Ovary (tissue), 9 donors: ENCODE data around the gene DOK3. TPM values are rescaled to one million over a fixed set of nuclear protein-coding genes. Genes with fewer than 3 reads are reported as not detected.

Experiments
- DNase-seq, 5 donors: peaks; one replicate each; pipeline ENCODE4 v3.0.0-alpha.2; 2019 to 2020
- H3K27ac ChIP-seq, 2 donors: fragments of 200-600 bp; one replicate each; pipeline versions ENCODE4 v1.5.1 to v1.8.0; 2019 to 2022
- H3K27me3 ChIP-seq: fragments of 200-600 bp; one replicate; pipeline ENCODE4 v1.8.0; 2022
- H3K36me3 ChIP-seq: fragments of 200-600 bp; sonication (generic); one replicate; pipeline ENCODE4 v1.5.1; 2019
- H3K4me1 ChIP-seq: one replicate; pipeline ENCODE4 v1.8.1; 2013; ENCODE audit warnings: mild to moderate bottlenecking, moderate library complexity; ENCODE audit not compliant: insufficient read depth
- H3K4me3 ChIP-seq: fragments of 200-600 bp; sonication (generic); one replicate; pipeline ENCODE4 v1.5.1; 2017
- H3K9me3 ChIP-seq, 2 donors: fragments of 200-600 bp in 1 of 2; sonication (generic) in 1 of 2; one replicate each; pipeline versions ENCODE4 v1.5.1 to v1.8.1; 2013 to 2019; ENCODE audit warnings: mild to moderate bottlenecking in 1 of 2, moderate library complexity in 1 of 2
- CTCF ChIP-seq, 3 donors: fragments of 450-650 bp in 2 of 3; fragments of 200-600 bp in 1 of 3; IDR thresholded peaks; one replicate each; pipeline versions ENCODE4 v1.5.1 to v1.8.0; 2016 to 2022; ENCODE audit warnings: antibody characterized with exemption in 3 of 3, mild to moderate bottlenecking in 1 of 3
- EP300 ChIP-seq: sonication (generic); formaldehyde crosslinking; IDR thresholded peaks from one replicate; pipeline ENCODE4 v1.6.1; 2017; ENCODE audit warnings: antibody characterized with exemption
- POLR2A ChIP-seq: fragments of 450-650 bp; IDR thresholded peaks from one replicate; pipeline ENCODE4 v1.6.1; 2017; ENCODE audit warnings: antibody characterized with exemption, mild to moderate bottlenecking, moderate library complexity
- WGBS, 3 donors: extraction: QIAGEN DNeasy Blood & Tissue Kit in 1 of 3; methylation state at CpG; one replicate each; pipeline versions ENCODE4 v1.1.5 to v1.1.7; 2013 to 2017; 5-methylcytosine and 5-hydroxymethylcytosine counted together
- intact Hi-C, 4 donors: fragments of 100-400 bp; cut with DNase I; formaldehyde crosslinking; loops; one replicate each; pipeline versions ENCODE4 v1.11.0 to v1.15.1; 2022 to 2023
- polyA plus RNA-seq, 2 donors: library from polyadenylated mRNA; stranded (reverse); fragments of 200-250 nt in 1 of 2; fragments of 350-450 nt in 1 of 2; fragmentation: Illumina TruSeq in 1 of 2; extraction: RNeasy Lipid Tissue Mini Kit (QIAGEN cat#74804) in 1 of 2; gene quantifications; one replicate each; pipeline ENCODE4 v1.2.3, GENCODE V29; 2013 to 2014
- total RNA-seq, 7 donors: library from RNA; depleted of rRNA in 2 of 7; stranded (reverse); fragments of >200 nt in 2 of 7; fragmentation: NEBNext Ultra II Directional in 3 of 7; extraction: Animal tissue kit (Norgen Biotek cat#: 25700) in 3 of 7; gene quantifications; one replicate each; pipeline versions ENCODE4 v1.1.0 to v1.2.4, GENCODE V29; 2016 to 2023
- donor health status: DM: no; HTN: no; CAD: no; lungs with moderate emphysema.
- donor health status: DM: no; HTN: no; CAD: no.
- donor health status: Bipolar disorder and iron deficiency.
- donor health status: DM: yes; HTN: yes; CAD: no.
- donor health status: DM: no; HTN: no; CAD: no.
- donor health status: DM: yes; HTN: yes; CAD: no.

DOK3 gene
- total and polyA plus RNA-seq, 9 donors, result 1.3 to 7.2 (median 2.5) TPM

- TF ChIP-seq EP300 (no peak), CTCF (IDR thresholded peaks at IDR 0.05) (peak in 1 of 3 donors; percentile 13)
- intact Hi-C loops, result loop anchor here in 2 of 4 donors (2.0 to 10.0 kb wide), 3 partner anchors 39 to 381 kb away; partner anchors contain the start of gene PFN3 (in 1 of the 2)
- WGBS, 3 donors, result 8 to 10% (median 8%) methylated on average over 12 of the region's 12 CpGs
- H3K27ac ChIP-seq, result peak overlapping the region; percentile 62 to 65
- peak in 1 of 5 donors; percentile 41 for DNase-seq
- no peaks in the 10 kb centered on the region for H3K27me3 ChIP-seq
- H3K36me3 ChIP-seq, result no peaks in the 10 kb centered on the region
- H3K4me1 ChIP-seq, result peaks cover 13% of the 10 kb centered on the region
- H3K4me3 ChIP-seq, result peak overlapping the region; percentile 63
- H3K9me3 ChIP-seq, result no peaks in the 10 kb centered on the region
Measured at GRCh38 chr5:177496070-177496726, 13.4 kb downstream of the DOK3 start.

GRCh38 chr5:177495243-177496060 is 14.2 kb downstream of the DOK3 start:
- Histone ChIP-seq H3K27me3 (no peaks in the 10 kb centered on the region), H3K4me1 (peaks cover 13% of the 10 kb centered on the region), H3K4me3 (peak overlapping the region; percentile 63), H3K9me3 (no peaks in the 10 kb centered on the region), H3K27ac (peak overlapping the region in 1 of 2 donors; percentile 62), H3K36me3 (no peaks in the 10 kb centered on the region)
- TF ChIP-seq EP300, result no peak
- no peak for TF ChIP-seq CTCF (IDR thresholded peaks at IDR 0.05)
- TF ChIP-seq POLR2A, result no peak
- intact Hi-C loops, result loop anchor here in 2 of 4 donors (2.0 to 10.0 kb wide), 3 partner anchors 39 to 381 kb away; partner anchors contain the start of gene PFN3 (in 1 of the 2)
- DNase-seq, result peak; percentile 64 to 82 (median 66)
- WGBS, 3 donors, result 36 to 42% (median 38%) methylated on average over 14 of the region's 14 CpGs

- Histone ChIP-seq H3K4me1 (peaks cover 13% of the 10 kb centered on the region), H3K4me3 (peak overlapping the region; percentile 63), H3K9me3 (no peaks in the 10 kb centered on the region), H3K36me3 (no peaks in the 10 kb centered on the region), H3K27me3 (no peaks in the 10 kb centered on the region), H3K27ac (peak overlapping the region in 1 of 2 donors; percentile 62)
- WGBS, 3 donors, result 26 to 34% (median 29%) methylated on average over 11 of the region's 11 CpGs
- no peak for TF ChIP-seq EP300
- no peak for TF ChIP-seq POLR2A
- peak; percentile 65 to 82 (median 77) for DNase-seq
- intact Hi-C loops, result loop anchor here in 2 of 4 donors (5.0 to 10.0 kb wide), 2 partner anchors 92 to 380 kb away; partner anchors contain the start of gene PFN3 (in 1 of the 2)
Measured at GRCh38 chr5:177494346-177495195, 15.1 kb downstream of the DOK3 start.

- peaks cover 13% of the 10 kb centered on the region for H3K4me1 ChIP-seq
- no peak for DNase-seq
- H3K27ac ChIP-seq, result peak overlapping the region in 1 of 2 donors; percentile 25
- H3K4me3 ChIP-seq, result no peak overlapping the region
- WGBS, 3 donors, result 59 to 71% (median 65%) methylated on average over 5 of the region's 5 CpGs
- no peaks in the 10 kb centered on the region for H3K27me3 ChIP-seq
- intact Hi-C loops, result loop anchor here in 1 of 4 donors (10.0 kb wide), 1 partner anchor 379 kb away; no protein-coding TSS in a partner anchor
- no peaks in the 10 kb centered on the region for H3K36me3 ChIP-seq
- TF ChIP-seq EP300, result no peak
- TF ChIP-seq CTCF (IDR thresholded peaks at IDR 0.05), result no peak
- TF ChIP-seq POLR2A, result no peak
- no peaks in the 10 kb centered on the region for H3K9me3 ChIP-seq
Measured at GRCh38 chr5:177493795-177494345, 15.8 kb downstream of the DOK3 start.
